Right cardiac atrium (tissue), 5 donors: ENCODE measurements around the gene GJD2. TPM values are rescaled to one million over a fixed set of nuclear protein-coding genes. Genes with fewer than 3 reads are reported as not detected.

Experiments used
- ATAC-seq, 2 donors: fragments of 200-7000 bp; cut with Tn5 transposase; one replicate each; pipeline versions ENCODE4 v1.8.0 to v1.9.1; 2020; ENCODE audit warnings: moderate library complexity in 2 of 2, mild to moderate bottlenecking in 1 of 2
- DNase-seq, 3 donors: peaks; one replicate each; pipeline ENCODE4 v3.0.0-alpha.2; 2020
- H3K27ac ChIP-seq: one replicate; pipeline ENCODE4 v1.5.1; 2013; ENCODE audit warnings: mild to moderate bottlenecking, low read length, control low read depth, moderate library complexity
- H3K27me3 ChIP-seq: one replicate; pipeline ENCODE4 v1.6.1; 2013; ENCODE audit not compliant: control insufficient read depth, insufficient read depth
- H3K4me1 ChIP-seq: one replicate; pipeline ENCODE4 v1.6.1; 2013; ENCODE audit warnings: low read length; ENCODE audit not compliant: control insufficient read depth, insufficient read depth
- H3K4me3 ChIP-seq: one replicate; pipeline ENCODE4 v1.5.1; 2013; ENCODE audit warnings: low read length, control low read depth
- H3K9me3 ChIP-seq: one replicate; pipeline ENCODE4 v1.6.1; 2013; ENCODE audit warnings: low read length; ENCODE audit not compliant: control insufficient read depth
- WGBS: extraction: QIAGEN DNeasy Blood & Tissue Kit; methylation state at CpG from one replicate; pipeline ENCODE4 v1.1.7; 2013; 5-methylcytosine and 5-hydroxymethylcytosine counted together
- intact Hi-C, 4 donors: fragments of 100-400 bp; cut with DNase I; formaldehyde crosslinking; loops; one replicate each; pipeline versions ENCODE4 v1.11.0 to v1.14.0; 2022 to 2023
- polyA plus RNA-seq: library from polyadenylated mRNA; stranded (reverse); fragments of 200-250 nt; gene quantifications from one replicate; pipeline ENCODE4 v1.2.3, GENCODE V29; 2013
- total RNA-seq, 4 donors: library from RNA; stranded (reverse); fragmentation: NEBNext Ultra II Directional; extraction: Animal tissue kit (Norgen Biotek cat#: 25700); gene quantifications; one replicate each; pipeline ENCODE4 v1.2.1, GENCODE V29; 2021
- donor health status: healthy with polysubstance abuse.
- donor health status: DM: no; HTN: yes; CAD: no.
- donor health status: DM: no; HTN: no; CAD: no.
- donor health status: DM: no; HTN: yes; CAD: no; lungs with severe emphysema.
- donor health status: DM: yes; HTN: yes; CAD: no.

The GJD2 gene
- total and polyA plus RNA-seq, 5 donors = 2.0 to 34.1 (median 7.4) TPM

DNA sequence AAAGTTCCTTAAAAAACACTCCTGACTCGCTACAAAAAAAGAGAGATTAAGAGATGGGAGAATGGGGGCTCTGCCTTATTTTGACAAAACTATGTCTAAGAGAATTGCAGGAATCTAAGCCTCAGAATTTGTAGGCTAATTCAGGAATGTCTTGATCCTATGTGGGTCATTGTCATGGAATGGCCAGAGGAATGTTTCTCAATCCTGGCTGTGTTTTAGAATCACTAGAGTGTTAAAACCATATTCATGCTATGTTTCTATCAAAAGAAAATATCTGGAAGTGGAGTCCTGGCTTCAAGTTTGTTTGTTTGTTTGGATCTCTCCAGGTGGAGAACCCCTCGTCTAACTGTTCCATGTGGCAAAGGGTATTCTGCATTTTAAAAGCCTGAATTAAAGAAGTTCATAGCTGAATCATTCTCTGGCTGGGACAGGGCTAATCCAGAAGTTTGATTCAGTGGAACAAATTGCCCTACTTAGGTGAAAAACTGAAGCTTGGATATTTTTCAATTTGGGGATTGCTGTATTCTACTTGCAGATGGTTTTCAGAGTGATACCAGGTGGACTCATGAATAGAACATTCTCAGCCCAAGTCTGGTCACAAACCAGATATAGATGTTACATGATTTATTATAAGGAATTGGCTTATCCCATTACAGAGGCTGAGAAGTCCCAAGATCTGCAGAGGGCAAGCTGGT lies 28.2 kb downstream of the GJD2 start:
- DNase-seq (no peak), ATAC-seq (no peak)
- intact Hi-C loops = no loop called here
- no peaks in the 10 kb centered on the region for H3K9me3 ChIP-seq
- no peak overlapping the region for H3K27ac ChIP-seq
- no peak overlapping the region for H3K4me3 ChIP-seq
- H3K4me1 ChIP-seq = peaks cover 3% of the 10 kb centered on the region
- 68% methylated on average over 2 of the region's 2 CpGs for WGBS
- no peaks in the 10 kb centered on the region for H3K27me3 ChIP-seq

DNA sequence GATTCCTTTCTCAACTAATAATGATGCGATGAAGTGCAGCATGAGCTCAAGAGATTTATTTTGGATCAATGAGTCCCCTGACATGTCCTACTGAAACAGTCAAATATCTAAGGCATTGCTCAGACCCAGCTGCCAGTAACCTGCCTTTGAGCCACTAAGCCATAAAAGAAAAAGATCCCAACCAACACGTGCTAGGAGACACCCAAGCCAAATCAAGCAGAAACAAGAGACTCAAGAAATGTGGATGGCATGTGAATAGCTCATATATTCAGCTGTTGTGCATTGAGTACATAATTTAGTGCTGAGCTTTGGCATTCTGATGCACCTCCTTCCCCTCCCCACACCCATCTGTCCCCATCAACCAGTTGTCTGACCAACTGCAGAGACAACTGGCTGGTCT lies 29.2 kb downstream of the GJD2 start:
- H3K4me3 ChIP-seq = no peak overlapping the region
- H3K4me1 ChIP-seq = peaks cover 5% of the 10 kb centered on the region
- no peaks in the 10 kb centered on the region for H3K27me3 ChIP-seq
- H3K27ac ChIP-seq = no peak overlapping the region
- intact Hi-C loops = no loop called here
- WGBS = 59% methylated on average over 2 of the region's 2 CpGs
- H3K9me3 ChIP-seq = no peaks in the 10 kb centered on the region
- DNase-seq (no peak), ATAC-seq (no peak)

DNA sequence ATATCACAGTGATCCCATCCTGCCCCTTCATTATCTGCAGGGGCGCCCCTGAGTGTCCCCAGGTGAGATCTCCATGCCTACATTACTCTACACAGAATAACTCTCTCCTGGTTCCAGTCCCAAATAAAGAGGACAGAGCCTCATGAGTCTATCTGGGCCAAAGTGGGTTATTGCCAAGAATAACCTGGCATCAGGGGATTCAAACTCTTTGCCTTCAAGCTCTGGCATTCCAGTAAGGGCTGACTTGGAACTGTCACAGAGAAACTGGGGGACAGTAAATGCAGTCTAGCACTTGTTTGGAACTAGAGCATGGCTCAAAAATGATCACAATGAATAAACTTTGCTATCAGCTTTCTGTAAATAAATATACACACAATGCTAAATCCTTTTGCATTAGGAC lies 30.3 kb downstream of the GJD2 start:
- Histone ChIP-seq H3K27me3 (no peaks in the 10 kb centered on the region), H3K27ac (no peak overlapping the region), H3K4me3 (no peak overlapping the region), H3K9me3 (no peaks in the 10 kb centered on the region), H3K4me1 (peaks cover 8% of the 10 kb centered on the region)
- DNase-seq = no peak
- no peak for ATAC-seq
- intact Hi-C loops = loop anchor here in 1 of 4 donors (5.0 kb wide), 1 partner anchor 68 kb away; no protein-coding TSS in a partner anchor
- 91% methylated on average over 1 of the region's 1 CpG for WGBS

DNA sequence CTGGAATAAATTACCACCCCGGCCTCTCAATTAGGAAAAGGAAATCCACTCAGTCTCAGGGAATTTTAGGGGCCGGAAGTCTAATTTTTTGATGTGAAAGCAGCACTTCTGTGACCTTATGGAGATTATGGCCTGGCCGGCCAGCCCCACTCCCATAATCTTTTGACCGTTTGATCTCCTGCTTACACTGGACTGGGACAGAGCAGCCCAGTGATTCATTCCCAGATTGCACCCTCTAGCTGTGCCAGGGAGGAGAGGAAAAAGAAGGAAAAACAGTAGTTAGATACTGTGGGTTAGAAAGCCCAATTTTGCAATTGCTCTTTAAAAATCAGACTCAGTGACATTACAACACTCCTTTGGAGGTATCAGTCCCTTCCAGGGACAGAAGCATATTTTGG lies 32.4 kb downstream of the GJD2 start:
- ATAC-seq = peak; percentile 65 to 86
- Histone ChIP-seq H3K4me3 (peak overlapping the region; percentile 12), H3K27ac (peak overlapping the region; percentile 55), H3K4me1 (peaks cover 10% of the 10 kb centered on the region), H3K27me3 (no peaks in the 10 kb centered on the region), H3K9me3 (no peaks in the 10 kb centered on the region)
- intact Hi-C loops = loop anchor here in 1 of 4 donors (5.0 kb wide), 1 partner anchor 70 kb away; no protein-coding TSS in a partner anchor
- WGBS = 9% methylated on average over 4 of the region's 4 CpGs
- peak in 2 of 3 donors; percentile 38 to 58 for DNase-seq

DNA sequence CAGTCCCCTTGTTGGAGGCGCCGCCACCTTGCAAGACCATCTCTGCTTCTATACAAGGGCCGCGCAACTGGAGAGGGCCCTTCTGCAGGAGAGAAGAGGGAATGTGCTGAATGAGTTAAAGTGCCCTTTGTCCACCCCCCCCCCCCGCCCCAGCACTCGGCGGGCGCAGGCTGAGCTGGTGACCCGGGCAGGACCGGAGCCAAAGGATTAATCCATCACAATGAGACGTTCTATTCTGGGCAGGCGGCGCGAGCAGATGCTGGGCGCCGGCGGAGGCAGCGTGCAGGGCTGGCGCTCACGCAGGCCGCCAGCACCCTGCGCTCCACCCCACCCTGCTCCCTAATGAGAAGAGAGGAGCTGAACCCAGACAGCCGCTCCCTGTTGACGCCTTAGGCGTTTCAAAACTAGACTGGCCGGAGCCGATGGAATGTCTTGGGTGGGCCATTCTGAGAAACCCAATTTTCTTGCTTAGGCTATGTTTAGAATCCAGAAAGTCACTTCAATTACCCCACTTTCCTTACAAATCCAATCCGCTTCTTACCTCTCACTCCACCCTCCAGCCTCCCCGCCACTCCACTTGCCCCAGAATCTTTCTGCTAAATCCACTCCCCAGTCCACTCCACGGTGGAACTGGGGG lies 32.9 kb downstream of the GJD2 start:
- ATAC-seq (peak; percentile 94 to 95), DNase-seq (peak; percentile 79 to 90 (median 89))
- Histone ChIP-seq H3K9me3 (no peaks in the 10 kb centered on the region), H3K4me1 (peaks cover 10% of the 10 kb centered on the region), H3K4me3 (peak overlapping the region; percentile 24), H3K27me3 (no peaks in the 10 kb centered on the region), H3K27ac (peak overlapping the region; percentile 66)
- intact Hi-C loops = loop anchor here in 1 of 4 donors (5.0 kb wide), 1 partner anchor 70 kb away; no protein-coding TSS in a partner anchor
- 2% methylated on average over 30 of the region's 30 CpGs for WGBS

DNA sequence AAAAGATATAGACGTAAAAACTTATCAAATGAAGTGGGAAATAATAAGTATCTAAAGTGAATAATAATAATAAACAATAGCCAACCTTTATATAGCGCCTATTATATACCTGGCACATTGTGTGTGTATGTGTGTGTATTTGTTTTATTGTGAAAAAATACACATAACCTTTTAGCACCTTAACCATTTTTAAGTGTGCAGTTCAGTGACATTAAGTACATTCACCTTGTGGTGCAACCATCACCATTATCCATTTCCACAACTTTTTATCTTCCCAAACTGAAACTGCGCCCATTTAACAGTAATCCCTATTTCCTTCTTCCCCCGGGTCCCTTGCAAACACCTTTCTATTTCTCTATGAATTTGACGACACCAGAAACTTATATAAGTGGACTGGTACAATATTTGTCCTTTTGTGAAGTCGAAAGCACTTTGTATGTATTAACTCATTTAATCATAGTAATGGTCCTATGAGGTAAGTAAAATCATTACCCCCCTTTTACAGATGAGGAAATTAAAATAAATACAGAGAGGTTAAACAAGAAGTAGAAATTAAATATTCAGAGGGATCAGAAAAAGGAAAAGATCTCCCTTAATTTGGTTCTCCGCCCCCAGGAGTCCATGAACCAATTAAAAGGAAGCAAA lies 33.5 kb downstream of the GJD2 start:
- intact Hi-C loops = loop anchor here in 1 of 4 donors (5.0 kb wide), 1 partner anchor 71 kb away; no protein-coding TSS in a partner anchor
- peak overlapping the region; percentile 66 for H3K27ac ChIP-seq
- H3K4me1 ChIP-seq = peaks cover 10% of the 10 kb centered on the region

DNA sequence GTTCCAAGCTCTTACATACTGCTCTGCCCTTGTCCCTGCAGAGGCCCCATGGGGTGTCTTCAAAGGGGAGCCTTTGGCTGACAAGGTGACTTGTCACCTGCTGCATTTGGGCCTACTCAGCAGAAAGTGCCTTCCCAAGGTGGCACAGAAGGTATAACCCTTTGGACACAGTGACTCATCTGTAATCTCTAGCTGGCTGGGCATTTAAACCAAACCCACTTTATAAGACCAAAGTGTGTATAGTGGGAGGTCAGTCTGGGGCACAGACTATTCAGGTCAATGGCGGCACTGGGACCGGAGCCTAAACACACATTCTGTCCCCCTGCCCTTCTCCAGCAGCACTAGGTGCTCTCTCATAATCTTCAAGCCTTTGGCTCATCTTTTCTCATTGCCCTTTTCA lies 35.1 kb downstream of the GJD2 start:
- H3K27me3 ChIP-seq = no peaks in the 10 kb centered on the region
- H3K9me3 ChIP-seq = no peaks in the 10 kb centered on the region
- intact Hi-C loops = loop anchor here in 2 of 4 donors (5.0 to 10.0 kb wide), 2 partner anchors 65 to 73 kb away; no protein-coding TSS in a partner anchor
- H3K27ac ChIP-seq = peak overlapping the region; percentile 99
- no peak overlapping the region for H3K4me3 ChIP-seq
- WGBS = 65% methylated on average over 2 of the region's 2 CpGs
- no peak for DNase-seq
- no peak for ATAC-seq
- peaks cover 10% of the 10 kb centered on the region for H3K4me1 ChIP-seq

More for the DNA sequence above, 33.5 kb downstream of the GJD2 start:
- no peaks in the 10 kb centered on the region for H3K9me3 ChIP-seq
- peak overlapping the region; percentile 24 for H3K4me3 ChIP-seq
- DNase-seq (no peak), ATAC-seq (no peak)
- WGBS = 76% methylated on average over 7 of the region's 7 CpGs
- H3K27me3 ChIP-seq = no peaks in the 10 kb centered on the region

DNA sequence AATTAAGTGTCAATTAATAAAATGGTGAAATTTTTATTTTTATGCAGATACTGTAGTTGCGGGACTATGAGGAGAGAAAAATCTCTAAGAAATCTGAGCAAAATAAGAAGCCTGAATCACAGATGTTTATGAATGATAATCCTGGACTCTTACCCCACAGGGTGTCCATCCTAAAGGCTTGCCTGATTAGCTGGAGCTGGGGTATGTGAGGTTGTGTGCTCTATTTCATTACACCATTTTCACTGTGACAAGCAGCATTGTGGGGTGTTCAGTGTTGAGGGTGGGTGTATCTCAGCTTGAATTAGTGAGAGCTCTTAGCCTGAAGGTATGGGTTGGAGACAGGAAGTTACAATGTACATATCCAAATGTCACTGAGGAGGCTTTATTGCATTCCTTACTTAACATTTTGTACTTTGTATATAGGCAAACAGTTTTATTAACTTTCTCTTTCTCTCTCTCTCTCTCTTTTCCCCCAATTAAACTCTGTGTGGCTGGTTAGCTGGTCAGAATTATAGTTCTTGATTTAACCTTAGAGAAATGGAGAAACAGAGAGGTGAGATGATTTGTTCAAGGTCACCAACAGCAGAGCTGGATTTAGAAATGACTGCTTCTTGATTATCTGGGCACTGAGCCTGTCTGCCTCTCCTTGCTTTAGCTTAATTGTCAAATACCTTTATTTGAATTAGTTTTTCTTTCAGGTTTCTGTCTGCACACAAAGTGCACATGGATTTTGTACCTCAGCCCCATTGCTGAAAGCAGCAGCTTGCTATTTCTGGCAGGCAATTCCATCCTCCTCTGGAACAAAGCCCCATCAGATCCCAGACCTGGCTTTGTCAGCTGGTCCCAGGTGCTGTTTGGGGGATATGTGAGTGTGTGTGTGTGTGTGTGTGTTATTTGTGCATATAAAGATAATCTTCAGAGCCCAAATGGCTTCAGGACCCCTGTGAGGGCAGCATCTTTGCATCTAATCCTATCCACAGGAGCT lies 35.8 kb downstream of the GJD2 start:
- H3K27me3 ChIP-seq = no peaks in the 10 kb centered on the region
- intact Hi-C loops = loop anchor here in 1 of 4 donors (10.0 kb wide), 1 partner anchor 66 kb away; no protein-coding TSS in a partner anchor
- H3K4me1 ChIP-seq = peaks cover 10% of the 10 kb centered on the region
- H3K27ac ChIP-seq = peak overlapping the region; percentile 99
- no peak overlapping the region for H3K4me3 ChIP-seq
- WGBS = 89% methylated on average over 1 of the region's 1 CpG
- ATAC-seq = no peak
- no peaks in the 10 kb centered on the region for H3K9me3 ChIP-seq
- no peak for DNase-seq

DNA sequence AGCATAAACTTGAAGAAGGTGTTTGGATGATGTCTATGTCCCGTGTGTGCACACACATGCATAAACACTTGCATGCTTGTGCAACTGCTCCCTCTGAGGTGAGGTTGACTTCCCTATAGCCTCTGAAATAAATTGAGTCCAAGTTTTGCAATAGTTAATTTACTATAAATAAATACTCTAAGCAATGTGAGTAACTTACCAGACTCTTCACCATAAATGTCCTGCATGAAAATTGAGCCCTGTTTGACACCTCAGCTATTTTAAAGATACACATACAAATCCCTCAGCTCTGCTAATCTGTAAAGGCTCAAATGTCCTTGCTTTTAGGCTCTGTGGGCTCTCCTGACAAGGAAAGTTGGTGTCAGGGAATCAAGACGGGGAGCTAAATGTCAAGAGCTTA lies 37.1 kb downstream of the GJD2 start:
- Histone ChIP-seq H3K27ac (peak overlapping the region; percentile 88), H3K4me3 (no peak overlapping the region), H3K4me1 (peaks cover 10% of the 10 kb centered on the region), H3K9me3 (no peaks in the 10 kb centered on the region), H3K27me3 (no peaks in the 10 kb centered on the region)
- intact Hi-C loops = loop anchor here in 1 of 4 donors (10.0 kb wide), 1 partner anchor 67 kb away; no protein-coding TSS in a partner anchor
- WGBS = 52% methylated on average over 2 of the region's 2 CpGs
- DNase-seq (no peak), ATAC-seq (no peak)

DNA sequence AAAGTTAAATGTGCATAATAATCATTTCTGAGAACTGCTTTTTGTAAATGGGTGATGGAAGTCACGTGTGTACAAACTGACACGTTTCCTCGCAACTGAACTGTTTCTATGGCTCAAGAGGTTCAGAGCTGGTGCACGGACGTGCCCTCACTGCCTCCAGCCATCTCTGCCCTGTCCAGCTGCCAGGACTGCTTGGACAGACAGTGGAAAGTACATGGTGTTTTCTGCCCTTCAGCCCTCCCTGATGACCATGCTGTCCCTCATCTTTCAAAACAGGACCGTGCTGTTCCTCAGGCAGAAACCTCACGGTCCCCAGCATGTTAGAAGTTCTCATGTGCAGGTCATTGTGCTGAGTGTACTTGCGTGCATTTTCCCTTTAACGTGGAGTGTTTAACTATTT lies 38.7 kb downstream of the GJD2 start:
- H3K27ac ChIP-seq = peak overlapping the region; percentile 86

More for the DNA sequence above, 38.7 kb downstream of the GJD2 start:
- no peaks in the 10 kb centered on the region for H3K27me3 ChIP-seq
- ATAC-seq (peak; percentile 85 to 91), DNase-seq (peak; percentile 42 to 86 (median 73))
- no peaks in the 10 kb centered on the region for H3K9me3 ChIP-seq
- H3K4me1 ChIP-seq = peaks cover 7% of the 10 kb centered on the region
- 43% methylated on average over 9 of the region's 9 CpGs for WGBS
- H3K4me3 ChIP-seq = no peak overlapping the region
- intact Hi-C loops = loop anchor here in 1 of 4 donors (10.0 kb wide), 1 partner anchor 69 kb away; no protein-coding TSS in a partner anchor
